K562 (cell line): ENCODE data around the gene FCHO2. TPM values are rescaled to one million over a fixed set of nuclear protein-coding genes. Genes with fewer than 3 reads are reported as not detected.

Experiments used
- ASH1L ChIP-seq: fragments of 450-650 bp; IDR thresholded peaks from 2 replicates; pipeline ENCODE4 v1.6.1; 2018; ENCODE audit warnings: borderline replicate concordance, mild to moderate bottlenecking, low read depth; ENCODE audit not compliant: partially characterized antibody
- MGA ChIP-seq: fragments of 450-650 bp; IDR thresholded peaks from 2 replicates; pipeline ENCODE4 v1.6.1; 2016; ENCODE audit warnings: mild to moderate bottlenecking, moderate library complexity
- XRCC4 ChIP-seq: IDR thresholded peaks from one replicate; pipeline ENCODE4 v1.6.1; 2011; ENCODE audit not compliant: insufficient read depth, insufficient read length; ENCODE audit errors: extremely low read depth
- ZNF23 ChIP-seq: fragments of 250-450 bp; sonication (Bioruptor Pico); IDR thresholded peaks from 2 replicates; pipeline ENCODE4 v1.4.0; 2020; ENCODE audit warnings: mild to moderate bottlenecking
- ZNF280B ChIP-seq: fragments of 250-450 bp; sonication (Bioruptor Pico); IDR thresholded peaks from 2 replicates; pipeline ENCODE4 v1.5.1; 2021; ENCODE audit warnings: mild to moderate bottlenecking
- ZNF75A ChIP-seq: fragments of 450-650 bp; formaldehyde crosslinking; IDR thresholded peaks from 2 replicates; pipeline ENCODE4 v1.4.0; 2020; ENCODE audit warnings: mild to moderate bottlenecking
- polyA plus RNA-seq, 8 experiments: library from polyadenylated mRNA; depleted of rRNA in 4 of 8; stranded (reverse) in 5 of 8; unstranded in 3 of 8; fragments of >200 nt; fragmentation: Nextera tagmentation in 2 of 8; fragmentation: Illumina TruSeq in 1 of 8; extraction: Ambion mirVana in 2 of 8; extraction: Trizol in 1 of 8; gene quantifications; 2 replicates each; pipeline versions ENCODE4 v1.2.1 to v1.2.3, GENCODE V29; 2011 to 2014; ENCODE audit warnings: inconsistent platforms in 1 of 8, missing spikeins in 1 of 8
- total RNA-seq, 7 experiments: library from RNA; depleted of rRNA in 6 of 7; stranded (reverse); fragments of >200 nt in 6 of 7; fragmentation: Illumina TruSeq in 2 of 7; extraction: Trizol in 2 of 7; gene quantifications; 2 replicates each; pipeline versions ENCODE4 v1.2.1 to v1.2.3, GENCODE V29; 2011 to 2021; ENCODE audit warnings: low replicate concordance in 1 of 7

FCHO2 gene
- total and polyA plus RNA-seq, 9 of the 15 experiments (the other 6 are each of a cell fraction or from before 2014, with no cell fraction given) = 4.4 to 13.4 (median 8.3) TPM

DNA sequence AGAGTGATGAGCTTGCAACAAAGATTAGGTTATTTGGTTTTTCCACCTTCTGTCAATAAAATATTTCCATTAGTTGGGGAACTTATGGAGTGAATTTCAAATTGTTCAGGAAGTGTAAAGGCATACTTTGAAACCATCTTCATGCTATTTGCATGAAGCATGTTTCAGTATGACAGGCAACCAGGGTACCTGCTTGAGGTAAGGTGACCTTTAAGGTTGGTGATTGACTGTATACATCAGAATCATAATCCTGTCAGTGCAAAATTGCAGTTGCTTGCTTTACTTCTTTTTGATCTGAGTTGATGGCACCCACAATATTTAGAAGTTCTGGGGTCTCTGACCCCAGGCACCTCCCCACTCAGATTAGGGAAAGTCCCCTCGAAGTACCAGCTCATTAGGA, 138.6 kb downstream of the FCHO2 start (continued):
- no peak for TF ChIP-seq MGA
- no peak for TF ChIP-seq ASH1L
- TF ChIP-seq ZNF280B (CRISPR knock-in tag) = no peak
- TF ChIP-seq XRCC4 = no peak
- TF ChIP-seq ZNF75A (CRISPR knock-in tag) = no peak
- no peak for TF ChIP-seq ZNF23 (CRISPR knock-in tag)
